GM12878 (cell line): Measurements from ENCODE around the gene LSR.

Source experiments
- CTCF ChIP-seq, 3 experiments: IDR thresholded peaks in 2 of 3; conservative IDR thresholded peaks in 1 of 3; 2 replicates each; pipeline ENCODE4 v1.5.1; 2011; ENCODE audit warnings: low read depth in 3 of 3, low read length in 3 of 3, mild to moderate bottlenecking in 3 of 3, control low read depth in 2 of 3, moderate library complexity in 2 of 3, inconsistent platforms in 1 of 3, mixed read lengths in 1 of 3; ENCODE audit not compliant: control insufficient read depth in 2 of 3, insufficient read depth in 1 of 3; ENCODE audit errors: extremely low read depth in 1 of 3
- EP300 ChIP-seq, 2 experiments: fragments of 150-350 bp in 1 of 2; IDR thresholded peaks; 2 replicates each; pipeline ENCODE4 v1.6.1; 2011 to 2012; ENCODE audit warnings: low read depth in 2 of 2, low read length in 2 of 2, borderline replicate concordance in 1 of 2, improper control_type of control experiment in 1 of 2, inconsistent platforms in 1 of 2; ENCODE audit not compliant: control insufficient read depth in 1 of 2
- GABPA ChIP-seq: IDR thresholded peaks from 2 replicates; pipeline ENCODE4 v1.6.1; 2014; ENCODE audit warnings: antibody characterized with exemption, low read depth, mild to moderate bottlenecking, inconsistent platforms
- JUND ChIP-seq: IDR thresholded peaks from 2 replicates; pipeline ENCODE4 v1.6.1; 2012; ENCODE audit warnings: low read depth, mild to moderate bottlenecking, low read length, improper control_type of control experiment, moderate library complexity
- KDM1A ChIP-seq: fragments of 200-600 bp; sonication (generic); IDR thresholded peaks from 2 replicates; pipeline ENCODE4 v1.6.1; 2016; ENCODE audit warnings: borderline replicate concordance
- MYB ChIP-seq: fragments of 150-350 bp; IDR thresholded peaks from 2 replicates; pipeline ENCODE4 v1.6.1; 2014; ENCODE audit warnings: mild to moderate bottlenecking, low read depth, low read length, borderline replicate concordance
- NR2C1 ChIP-seq: fragments of 450-650 bp; IDR thresholded peaks from 2 replicates; pipeline ENCODE4 v1.6.1; 2017; ENCODE audit warnings: antibody characterized with exemption, mild to moderate bottlenecking, moderate library complexity
- NRF1 ChIP-seq: conservative IDR thresholded peaks from 2 replicates; pipeline ENCODE4 v1.6.1; 2011; ENCODE audit warnings: mild to moderate bottlenecking, low read depth, low read length, improper control_type of control experiment
- POLR2A ChIP-seq: IDR thresholded peaks from 2 replicates; pipeline ENCODE4 v1.6.1; 2011; ENCODE audit warnings: low read depth, mild to moderate bottlenecking, low read length
- SIN3A ChIP-seq: IDR thresholded peaks from 2 replicates; pipeline ENCODE4 v1.6.1; 2012; ENCODE audit warnings: low read depth, low read length, improper control_type of control experiment
- SMARCA5 ChIP-seq: fragments of 450-650 bp; IDR thresholded peaks from 2 replicates; pipeline ENCODE4 v1.6.1; 2017; ENCODE audit warnings: mild to moderate bottlenecking
- SMC3 ChIP-seq: IDR thresholded peaks from 2 replicates; pipeline ENCODE4 v1.6.1; 2011; ENCODE audit warnings: low read length, improper control_type of control experiment, borderline replicate concordance

- TF ChIP-seq NRF1 (no peak), NR2C1 (no peak), JUND (no peak), SMC3 (no peak), SMARCA5 (no peak), EP300 (IDR thresholded peaks at IDR 0.05; ENCODE audit: borderline replicate concordance in 1 of 2, control insufficient read depth in 1 of 2, low read depth in 2 of 2, low read length in 2 of 2) (no peak), KDM1A (no peak), GABPA (no peak), MYB (no peak), CTCF (IDR thresholded peaks at IDR 0.05 in 2 of 3, conservative IDR thresholded peaks at IDR 0.05 in 1 of 3; ENCODE audit: control insufficient read depth in 2 of 3, extremely low read depth in 1 of 3, insufficient read depth in 1 of 3, low read depth in 3 of 3, low read length in 3 of 3) (no peak), SIN3A (no peak), POLR2A (no peak)
Observed at GRCh38 chr19:35219008-35219407, 29.8 kb upstream of the LSR start.
